ENCODE data around the gene KCNMA1.

The KCNMA1 gene

GRCh38 chr10:77081481-77081891 lies 556.1 kb downstream of the KCNMA1 start:
- Histone ChIP-seq H4K20me1 (ENCODE audit: low read depth, low read length) (no peaks in the 10 kb centered on the region), H2AFZ (ENCODE audit: low read depth, low read length, severe bottlenecking) (no peak overlapping the region), H3K9me2 (replicated peaks; ENCODE audit: insufficient read depth, low read length) (no peaks in the 10 kb centered on the region), H3K9me3 (ENCODE audit: insufficient read depth, low read length) (no peaks in the 10 kb centered on the region), H3K4me2 (ENCODE audit: low read depth, low read length, poor library complexity, severe bottlenecking) (no peak overlapping the region), H3F3A (ENCODE audit: insufficient read depth) (no peaks in the 10 kb centered on the region), H3K27ac (ENCODE audit: low read depth, low read length) (no peak overlapping the region), H3K9ac (ENCODE audit: low read length) (no peak overlapping the region), H3K79me2 (ENCODE audit: insufficient read depth, low read length) (no peaks in the 10 kb centered on the region), H3K36me3 (ENCODE audit: low read length) (no peaks in the 10 kb centered on the region), H3K4me3 (ENCODE audit: insufficient read depth, low read length, poor library complexity, severe bottlenecking) (no peak overlapping the region), H3K27me3 (ENCODE audit: low read length) (no peaks in the 10 kb centered on the region)
- no peak for TF ChIP-seq CTCF (IDR thresholded peaks at IDR 0.05; ENCODE audit: insufficient read depth, low read length, poor library complexity, severe bottlenecking)
- TF ChIP-seq EZH2phosphoT487 (conservative IDR thresholded peaks at IDR 0.05; ENCODE audit: low read length): no peak

- H3K36me3 ChIP-seq (ENCODE audit: low read length): no peaks in the 10 kb centered on the region
- H3K27ac ChIP-seq (ENCODE audit: low read depth, low read length): no peak overlapping the region
- H3K27me3 ChIP-seq (ENCODE audit: low read length): no peaks in the 10 kb centered on the region
- H3K9ac ChIP-seq (ENCODE audit: low read length): no peak overlapping the region
- no peaks in the 10 kb centered on the region for H3K9me2 ChIP-seq (replicated peaks; ENCODE audit: insufficient read depth, low read length)
- H3K4me2 ChIP-seq (ENCODE audit: low read depth, low read length, poor library complexity, severe bottlenecking): no peak overlapping the region
- H3K4me3 ChIP-seq (ENCODE audit: insufficient read depth, low read length, poor library complexity, severe bottlenecking): no peak overlapping the region
- H2AFZ ChIP-seq (ENCODE audit: low read depth, low read length, severe bottlenecking): no peak overlapping the region
- H3K9me3 ChIP-seq (ENCODE audit: insufficient read depth, low read length): no peaks in the 10 kb centered on the region
- TF ChIP-seq EZH2phosphoT487 (conservative IDR thresholded peaks at IDR 0.05; ENCODE audit: low read length): no peak
- no peak for TF ChIP-seq CTCF (IDR thresholded peaks at IDR 0.05; ENCODE audit: insufficient read depth, low read length, poor library complexity, severe bottlenecking)
- no peaks in the 10 kb centered on the region for H4K20me1 ChIP-seq (ENCODE audit: low read depth, low read length)
- no peaks in the 10 kb centered on the region for H3K79me2 ChIP-seq (ENCODE audit: insufficient read depth, low read length)
- H3F3A ChIP-seq (ENCODE audit: insufficient read depth): no peaks in the 10 kb centered on the region
Observed at GRCh38 chr10:77080361-77081027, 557.1 kb downstream of the KCNMA1 start.

DNA sequence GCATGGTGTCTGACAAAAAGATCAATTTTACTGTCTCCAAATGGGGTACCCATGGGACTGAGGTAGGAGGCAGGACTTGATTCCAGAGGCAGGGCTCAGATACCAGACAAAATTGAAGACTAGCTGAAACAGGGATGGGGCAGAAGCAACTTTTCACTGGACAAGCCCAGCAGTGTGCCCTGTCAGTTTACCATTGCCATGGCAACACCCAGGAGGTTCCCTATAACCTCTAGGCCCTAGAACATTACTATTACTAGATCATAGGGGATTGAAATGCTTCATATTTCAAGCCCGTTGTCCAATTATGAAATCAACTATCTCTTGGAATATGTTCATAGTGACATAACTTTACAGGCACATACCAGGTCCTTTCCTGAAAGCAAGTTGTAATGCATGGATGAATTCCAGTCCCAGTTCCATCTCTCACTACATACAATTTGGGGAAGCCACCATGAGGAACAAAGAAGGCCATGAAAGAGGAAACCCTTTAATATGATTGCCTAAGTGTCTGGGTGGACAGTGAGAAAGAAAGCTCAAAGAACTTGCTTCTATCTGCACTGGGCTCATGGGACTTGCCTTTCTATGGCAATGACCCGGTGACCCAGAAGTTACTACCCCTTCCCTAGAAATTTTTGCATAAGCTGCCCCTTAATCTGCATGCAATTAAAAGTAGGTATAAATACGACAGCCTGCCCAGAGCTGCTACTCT lies 557.9 kb downstream of the KCNMA1 start:
- Histone ChIP-seq H3K27me3 (ENCODE audit: low read length) (no peaks in the 10 kb centered on the region), H3K36me3 (ENCODE audit: low read length) (no peaks in the 10 kb centered on the region), H2AFZ (ENCODE audit: low read depth, low read length, severe bottlenecking) (no peak overlapping the region), H3K9me2 (replicated peaks; ENCODE audit: insufficient read depth, low read length) (no peaks in the 10 kb centered on the region), H3K9me3 (ENCODE audit: insufficient read depth, low read length) (no peaks in the 10 kb centered on the region), H3K4me3 (ENCODE audit: insufficient read depth, low read length, poor library complexity, severe bottlenecking) (no peak overlapping the region), H3K4me2 (ENCODE audit: low read depth, low read length, poor library complexity, severe bottlenecking) (no peak overlapping the region), H3F3A (ENCODE audit: insufficient read depth) (no peaks in the 10 kb centered on the region), H3K9ac (ENCODE audit: low read length) (no peak overlapping the region), H4K20me1 (ENCODE audit: low read depth, low read length) (no peaks in the 10 kb centered on the region), H3K27ac (ENCODE audit: low read depth, low read length) (no peak overlapping the region), H3K79me2 (ENCODE audit: insufficient read depth, low read length) (no peaks in the 10 kb centered on the region)
- no peak for TF ChIP-seq EZH2phosphoT487 (conservative IDR thresholded peaks at IDR 0.05; ENCODE audit: low read length)
- TF ChIP-seq CTCF (IDR thresholded peaks at IDR 0.05; ENCODE audit: insufficient read depth, low read length, poor library complexity, severe bottlenecking): no peak

Data from SU-DHL-6 (cell line).